Fibroblast of villous mesenchyme (primary cell): ENCODE data around the gene PRDM16. TPM values are rescaled to one million over a fixed set of nuclear protein-coding genes. Genes with fewer than 3 reads are reported as not detected.

ENCODE experiments used
- DNase-seq: peaks from one replicate; pipeline ENCODE4 v3.0.0-alpha.2; 2010; ENCODE audit warnings: low read depth
- H3K4me3 ChIP-seq: 2 replicates; pipeline ENCODE4 v1.5.1; 2011; ENCODE audit warnings: low read depth, mild to moderate bottlenecking, low read length
- total RNA-seq: library from RNA; depleted of rRNA; stranded (reverse); fragments of >200 nt; gene quantifications from 2 replicates; pipeline ENCODE4 v1.2.3, GENCODE V29; 2012
- TF ChIP-seq, protein P1 (sequence below): IDR thresholded peaks from 2 replicates; pipeline ENCODE4 v1.5.1; 2012; ENCODE audit warnings: low read depth, mild to moderate bottlenecking, low read length; ENCODE audit not compliant: insufficient read depth

PRDM16 gene
- total RNA-seq, 1 donor: 1.7 TPM

DNA sequence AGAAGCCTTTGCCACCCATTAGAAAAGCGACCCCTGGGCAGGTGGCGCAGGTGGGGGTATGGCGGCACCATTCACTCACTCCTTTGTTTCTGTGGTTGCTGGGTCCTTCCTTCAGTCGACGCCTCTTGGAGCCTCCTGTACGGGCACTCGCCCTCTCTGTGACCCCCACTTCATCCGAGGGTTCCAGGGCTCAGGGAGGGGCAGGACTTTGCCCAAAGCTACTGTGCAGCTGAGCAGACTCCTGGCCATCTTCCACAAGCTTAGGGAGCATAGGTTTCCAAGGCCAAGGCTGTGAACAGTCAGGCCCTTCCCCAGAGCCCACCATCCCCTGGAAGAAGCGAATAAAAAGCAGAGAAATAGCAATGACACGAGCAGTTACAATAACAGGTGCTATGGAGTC is 194.8 kb downstream of the PRDM16 start:
- no peak for DNase-seq
- TF ChIP-seq, protein P1, sequence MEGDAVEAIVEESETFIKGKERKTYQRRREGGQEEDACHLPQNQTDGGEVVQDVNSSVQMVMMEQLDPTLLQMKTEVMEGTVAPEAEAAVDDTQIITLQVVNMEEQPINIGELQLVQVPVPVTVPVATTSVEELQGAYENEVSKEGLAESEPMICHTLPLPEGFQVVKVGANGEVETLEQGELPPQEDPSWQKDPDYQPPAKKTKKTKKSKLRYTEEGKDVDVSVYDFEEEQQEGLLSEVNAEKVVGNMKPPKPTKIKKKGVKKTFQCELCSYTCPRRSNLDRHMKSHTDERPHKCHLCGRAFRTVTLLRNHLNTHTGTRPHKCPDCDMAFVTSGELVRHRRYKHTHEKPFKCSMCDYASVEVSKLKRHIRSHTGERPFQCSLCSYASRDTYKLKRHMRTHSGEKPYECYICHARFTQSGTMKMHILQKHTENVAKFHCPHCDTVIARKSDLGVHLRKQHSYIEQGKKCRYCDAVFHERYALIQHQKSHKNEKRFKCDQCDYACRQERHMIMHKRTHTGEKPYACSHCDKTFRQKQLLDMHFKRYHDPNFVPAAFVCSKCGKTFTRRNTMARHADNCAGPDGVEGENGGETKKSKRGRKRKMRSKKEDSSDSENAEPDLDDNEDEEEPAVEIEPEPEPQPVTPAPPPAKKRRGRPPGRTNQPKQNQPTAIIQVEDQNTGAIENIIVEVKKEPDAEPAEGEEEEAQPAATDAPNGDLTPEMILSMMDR: no peak
- no peak overlapping the region for H3K4me3 ChIP-seq

DNA sequence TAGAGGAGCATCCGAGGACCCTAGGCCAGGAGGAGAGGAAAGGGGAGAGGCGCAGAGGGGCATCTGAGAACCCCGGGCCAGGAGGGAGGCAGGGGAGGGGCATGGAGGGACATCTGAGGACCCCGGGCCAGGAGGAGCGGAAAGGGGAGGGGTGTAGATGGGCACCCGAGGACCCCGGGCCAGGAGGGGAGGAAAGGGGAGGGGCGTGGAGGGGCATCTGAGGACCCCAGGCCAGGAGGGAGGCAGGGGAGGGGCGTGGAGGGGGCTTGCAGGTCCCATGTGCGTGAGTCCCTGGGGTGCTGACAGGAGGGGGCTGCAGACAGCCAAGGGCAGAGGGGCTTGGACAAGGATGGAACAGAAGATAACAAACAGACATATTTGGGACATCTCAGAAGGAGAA is 195.5 kb downstream of the PRDM16 start:
- no peak overlapping the region for H3K4me3 ChIP-seq
- TF ChIP-seq, protein P1: no peak
- no peak for DNase-seq

DNA sequence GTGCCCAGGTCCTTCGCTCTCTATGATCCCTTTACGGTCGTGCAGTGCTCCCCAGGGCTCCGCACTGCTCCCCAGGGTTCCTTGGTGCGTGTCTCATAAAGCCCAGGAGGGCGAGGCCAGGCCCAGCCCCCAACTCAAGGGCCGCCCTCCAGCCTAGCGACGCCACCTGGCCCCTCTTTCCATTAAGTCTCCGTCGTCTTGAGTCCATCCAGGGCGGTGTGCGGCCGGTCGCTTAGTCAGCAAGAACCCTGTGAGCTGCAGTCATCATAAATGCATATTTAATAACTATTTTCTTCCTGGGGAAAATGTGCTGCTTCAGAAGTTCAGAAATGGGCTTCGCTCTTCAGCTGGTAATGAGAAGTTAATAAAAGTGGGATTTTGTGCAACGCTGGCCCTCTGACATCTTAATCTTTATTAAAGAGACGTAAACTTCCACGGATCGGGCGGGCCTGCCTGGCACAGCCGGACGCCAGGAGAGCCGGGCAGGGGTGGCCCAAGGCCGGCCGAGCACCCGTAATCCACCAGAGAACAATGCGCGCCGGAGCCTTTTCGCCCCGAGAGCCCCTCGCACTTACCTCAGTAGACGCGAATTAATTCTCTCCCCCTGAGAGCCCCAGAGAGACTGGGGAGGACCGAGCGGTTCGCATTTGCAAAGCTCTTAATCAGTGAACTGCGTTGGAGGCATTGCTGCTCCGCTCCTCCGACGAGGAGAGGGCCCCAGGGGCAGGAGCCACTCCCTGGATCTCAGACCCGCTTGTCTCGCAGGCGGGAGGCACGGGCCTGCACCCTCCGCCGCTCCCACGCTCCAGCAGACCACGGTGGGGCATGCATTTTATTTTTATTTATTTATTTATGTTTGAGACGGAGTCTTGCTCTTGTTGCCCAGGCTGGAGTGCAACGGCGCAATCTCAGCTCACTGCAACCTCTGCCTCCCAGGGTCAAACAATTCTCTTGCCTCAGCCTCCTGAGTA is 197.1 kb downstream of the PRDM16 start:
- no peak for DNase-seq
- H3K4me3 ChIP-seq: no peak overlapping the region
- TF ChIP-seq, protein P1: no peak

DNA sequence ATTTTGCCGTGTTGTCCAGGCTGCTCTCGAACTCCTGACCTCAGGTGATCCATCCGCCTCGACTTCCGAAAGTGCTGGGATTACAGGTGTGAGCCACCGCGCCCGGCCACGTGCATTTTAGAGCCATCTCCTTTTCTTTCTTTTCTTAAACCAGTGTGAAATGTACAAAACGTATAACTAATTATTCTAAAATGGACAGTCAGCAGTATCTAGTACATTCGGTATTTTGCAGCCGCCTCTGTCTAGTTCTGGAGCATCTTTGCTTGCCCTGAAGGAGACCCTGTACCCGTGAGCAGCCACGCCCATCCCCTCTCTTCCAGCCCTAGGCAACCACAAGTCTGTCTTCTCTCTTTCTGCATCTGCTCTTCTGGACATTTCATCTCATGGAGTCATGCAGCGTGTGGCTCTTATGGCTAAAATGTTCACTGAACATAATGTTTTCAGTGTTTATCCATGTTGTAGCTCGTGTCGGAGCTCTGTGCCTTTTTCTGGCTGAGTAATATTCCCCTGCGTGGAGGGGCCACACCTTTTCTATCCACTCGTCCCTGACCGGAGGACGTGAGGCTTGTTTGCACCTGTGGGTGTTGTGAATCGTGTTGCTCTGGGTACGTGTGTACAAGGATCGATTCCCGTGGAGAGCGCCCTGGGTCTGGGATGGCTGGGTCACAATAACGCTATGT is 198.0 kb downstream of the PRDM16 start:
- TF ChIP-seq, protein P1: no peak
- no peak overlapping the region for H3K4me3 ChIP-seq
- DNase-seq: no peak

DNA sequence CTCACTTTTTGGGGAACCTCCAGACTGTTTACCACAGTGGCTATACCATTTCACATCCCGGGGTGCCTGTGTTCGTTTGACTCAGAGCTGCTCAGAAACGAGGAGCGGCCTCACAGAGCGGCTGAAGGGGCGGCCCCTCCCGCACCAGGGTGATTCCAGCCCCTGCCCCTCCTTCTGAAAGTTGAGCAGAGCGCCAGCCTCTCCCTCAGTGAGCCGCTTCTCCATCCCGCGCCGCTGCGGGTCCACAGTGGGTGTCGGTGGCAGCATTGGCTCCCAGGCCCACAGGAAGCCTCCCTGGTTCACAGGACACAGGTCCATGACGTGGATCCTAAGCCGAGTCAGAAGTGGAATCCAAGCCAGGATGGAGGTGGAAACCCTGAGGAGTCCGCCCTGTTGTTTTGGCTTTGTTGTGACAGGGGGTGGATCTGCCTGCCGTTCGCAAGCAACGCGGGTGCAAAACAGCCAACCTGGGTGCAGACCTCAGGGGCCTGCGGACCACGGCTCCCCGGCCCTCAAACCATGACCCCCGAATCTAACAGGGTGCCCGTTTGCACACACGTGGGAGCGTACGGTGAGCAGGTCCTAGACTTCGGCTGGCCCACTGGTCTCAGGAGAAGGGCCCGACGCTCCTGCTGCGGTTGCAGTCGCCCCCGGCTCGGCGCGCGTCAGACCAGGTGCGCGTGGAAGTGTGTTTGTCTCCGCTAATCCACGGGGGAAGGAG is 198.7 kb downstream of the PRDM16 start:
- no peak overlapping the region for H3K4me3 ChIP-seq
- TF ChIP-seq, protein P1: no peak
- DNase-seq: no peak

DNA sequence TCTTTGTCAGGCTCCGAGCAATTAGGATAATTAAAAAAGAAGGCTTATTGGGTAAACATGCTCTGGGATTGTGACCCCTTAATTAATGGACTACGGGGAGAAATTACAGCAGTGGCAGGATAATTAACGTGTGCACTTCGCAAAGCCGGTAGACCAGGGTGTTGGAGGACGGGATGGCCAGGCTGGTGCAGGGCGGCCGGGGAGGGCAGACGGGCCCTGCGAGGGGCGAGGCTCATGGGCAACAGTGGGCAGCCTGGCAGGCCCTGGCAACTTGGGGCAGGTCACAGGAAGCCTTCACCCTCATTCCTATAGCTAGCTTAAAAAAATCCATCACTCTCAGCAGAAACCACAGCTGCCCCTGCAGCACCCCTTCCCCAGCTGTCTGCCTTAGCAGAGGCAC is 199.3 kb downstream of the PRDM16 start:
- H3K4me3 ChIP-seq: no peak overlapping the region
- TF ChIP-seq, protein P1: no peak
- no peak for DNase-seq
